ENCODE data around the gene CPM. TPM values are rescaled to one million over a fixed set of nuclear protein-coding genes. Genes with fewer than 3 reads are reported as not detected.

The CPM gene
- total RNA-seq, 1 experiment from 2014 or later: 0.96 TPM

DNA sequence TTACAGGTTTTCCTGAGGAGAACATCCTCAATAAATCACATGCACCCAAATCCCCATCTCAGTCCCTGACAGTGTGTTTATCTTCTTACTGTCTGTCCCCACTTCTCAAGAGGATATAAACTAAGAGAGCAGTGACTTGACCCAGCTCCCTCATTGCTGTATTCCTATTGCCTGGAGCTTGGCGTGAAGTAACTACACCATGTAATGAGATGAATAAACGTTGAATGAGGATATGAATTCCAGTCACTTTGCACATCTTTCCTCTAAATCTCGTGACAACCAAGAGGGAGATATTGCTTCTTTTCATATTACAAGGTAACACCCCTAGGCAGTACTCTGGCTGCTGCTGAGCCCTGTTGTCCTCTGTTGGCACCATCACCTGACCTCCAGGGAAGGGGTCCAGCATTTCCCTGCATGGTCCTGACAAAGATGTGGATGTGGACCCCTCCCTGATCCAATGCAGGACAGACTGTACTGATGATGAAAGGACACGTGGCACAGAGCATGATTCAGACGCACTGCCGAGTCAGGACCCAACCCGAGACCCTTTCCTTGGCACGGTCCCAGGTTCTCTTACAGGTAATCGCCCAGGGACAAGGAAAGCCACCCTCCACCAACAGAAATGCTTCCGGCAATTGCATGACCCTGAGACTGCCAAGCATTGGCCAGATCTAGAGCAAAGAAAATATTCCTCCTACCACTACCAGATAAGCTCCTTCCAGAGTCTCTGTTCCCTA lies 47.7 kb upstream of the CPM start:
- no peak for TF ChIP-seq KAT7 (CRISPR knock-in tag; IDR thresholded peaks at IDR 0.05; ENCODE audit: borderline replicate concordance)
- TF ChIP-seq CREM (CRISPR knock-in tag; IDR thresholded peaks at IDR 0.05): no peak
- TF ChIP-seq ZNF425 (CRISPR knock-in tag; conservative IDR thresholded peaks at IDR 0.05): no peak
- TF ChIP-seq, protein P1, sequence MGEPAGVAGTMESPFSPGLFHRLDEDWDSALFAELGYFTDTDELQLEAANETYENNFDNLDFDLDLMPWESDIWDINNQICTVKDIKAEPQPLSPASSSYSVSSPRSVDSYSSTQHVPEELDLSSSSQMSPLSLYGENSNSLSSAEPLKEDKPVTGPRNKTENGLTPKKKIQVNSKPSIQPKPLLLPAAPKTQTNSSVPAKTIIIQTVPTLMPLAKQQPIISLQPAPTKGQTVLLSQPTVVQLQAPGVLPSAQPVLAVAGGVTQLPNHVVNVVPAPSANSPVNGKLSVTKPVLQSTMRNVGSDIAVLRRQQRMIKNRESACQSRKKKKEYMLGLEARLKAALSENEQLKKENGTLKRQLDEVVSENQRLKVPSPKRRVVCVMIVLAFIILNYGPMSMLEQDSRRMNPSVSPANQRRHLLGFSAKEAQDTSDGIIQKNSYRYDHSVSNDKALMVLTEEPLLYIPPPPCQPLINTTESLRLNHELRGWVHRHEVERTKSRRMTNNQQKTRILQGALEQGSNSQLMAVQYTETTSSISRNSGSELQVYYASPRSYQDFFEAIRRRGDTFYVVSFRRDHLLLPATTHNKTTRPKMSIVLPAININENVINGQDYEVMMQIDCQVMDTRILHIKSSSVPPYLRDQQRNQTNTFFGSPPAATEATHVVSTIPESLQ (CRISPR knock-in tag; IDR thresholded peaks at IDR 0.05): no peak
- no peak for TF ChIP-seq USF2 (CRISPR knock-in tag; IDR thresholded peaks at IDR 0.05)
- no peak for TF ChIP-seq ATF1 (CRISPR knock-in tag; IDR thresholded peaks at IDR 0.05)
- TF ChIP-seq EMX1 (CRISPR knock-in tag; IDR thresholded peaks at IDR 0.05): no peak
- no peak for TF ChIP-seq JUN (CRISPR knock-in tag; IDR thresholded peaks at IDR 0.05)
- no peak for TF ChIP-seq NR1H2 (CRISPR knock-in tag; IDR thresholded peaks at IDR 0.05)
- no peak for TF ChIP-seq TP53 (CRISPR knock-in tag; IDR thresholded peaks at IDR 0.05)
- TF ChIP-seq ZNF232 (CRISPR knock-in tag; IDR thresholded peaks at IDR 0.05): no peak
- TF ChIP-seq, protein P2, sequence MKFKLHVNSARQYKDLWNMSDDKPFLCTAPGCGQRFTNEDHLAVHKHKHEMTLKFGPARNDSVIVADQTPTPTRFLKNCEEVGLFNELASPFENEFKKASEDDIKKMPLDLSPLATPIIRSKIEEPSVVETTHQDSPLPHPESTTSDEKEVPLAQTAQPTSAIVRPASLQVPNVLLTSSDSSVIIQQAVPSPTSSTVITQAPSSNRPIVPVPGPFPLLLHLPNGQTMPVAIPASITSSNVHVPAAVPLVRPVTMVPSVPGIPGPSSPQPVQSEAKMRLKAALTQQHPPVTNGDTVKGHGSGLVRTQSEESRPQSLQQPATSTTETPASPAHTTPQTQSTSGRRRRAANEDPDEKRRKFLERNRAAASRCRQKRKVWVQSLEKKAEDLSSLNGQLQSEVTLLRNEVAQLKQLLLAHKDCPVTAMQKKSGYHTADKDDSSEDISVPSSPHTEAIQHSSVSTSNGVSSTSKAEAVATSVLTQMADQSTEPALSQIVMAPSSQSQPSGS (CRISPR knock-in tag; IDR thresholded peaks at IDR 0.05; ENCODE audit: borderline replicate concordance, low read depth): no peak
- TF ChIP-seq FOXP1 (CRISPR knock-in tag; IDR thresholded peaks at IDR 0.05; ENCODE audit: borderline replicate concordance): no peak
- TF ChIP-seq, protein P3, sequence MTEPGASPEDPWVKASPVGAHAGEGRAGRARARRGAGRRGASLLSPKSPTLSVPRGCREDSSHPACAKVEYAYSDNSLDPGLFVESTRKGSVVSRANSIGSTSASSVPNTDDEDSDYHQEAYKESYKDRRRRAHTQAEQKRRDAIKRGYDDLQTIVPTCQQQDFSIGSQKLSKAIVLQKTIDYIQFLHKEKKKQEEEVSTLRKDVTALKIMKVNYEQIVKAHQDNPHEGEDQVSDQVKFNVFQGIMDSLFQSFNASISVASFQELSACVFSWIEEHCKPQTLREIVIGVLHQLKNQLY (CRISPR knock-in tag; IDR thresholded peaks at IDR 0.05): no peak
- no peak for TF ChIP-seq CDX4 (CRISPR knock-in tag; IDR thresholded peaks at IDR 0.05; ENCODE audit: borderline replicate concordance)
- TF ChIP-seq NR2C2 (CRISPR knock-in tag; IDR thresholded peaks at IDR 0.05): no peak
- TF ChIP-seq ZNF671 (CRISPR knock-in tag; IDR thresholded peaks at IDR 0.05): no peak
- TF ChIP-seq, protein P4, sequence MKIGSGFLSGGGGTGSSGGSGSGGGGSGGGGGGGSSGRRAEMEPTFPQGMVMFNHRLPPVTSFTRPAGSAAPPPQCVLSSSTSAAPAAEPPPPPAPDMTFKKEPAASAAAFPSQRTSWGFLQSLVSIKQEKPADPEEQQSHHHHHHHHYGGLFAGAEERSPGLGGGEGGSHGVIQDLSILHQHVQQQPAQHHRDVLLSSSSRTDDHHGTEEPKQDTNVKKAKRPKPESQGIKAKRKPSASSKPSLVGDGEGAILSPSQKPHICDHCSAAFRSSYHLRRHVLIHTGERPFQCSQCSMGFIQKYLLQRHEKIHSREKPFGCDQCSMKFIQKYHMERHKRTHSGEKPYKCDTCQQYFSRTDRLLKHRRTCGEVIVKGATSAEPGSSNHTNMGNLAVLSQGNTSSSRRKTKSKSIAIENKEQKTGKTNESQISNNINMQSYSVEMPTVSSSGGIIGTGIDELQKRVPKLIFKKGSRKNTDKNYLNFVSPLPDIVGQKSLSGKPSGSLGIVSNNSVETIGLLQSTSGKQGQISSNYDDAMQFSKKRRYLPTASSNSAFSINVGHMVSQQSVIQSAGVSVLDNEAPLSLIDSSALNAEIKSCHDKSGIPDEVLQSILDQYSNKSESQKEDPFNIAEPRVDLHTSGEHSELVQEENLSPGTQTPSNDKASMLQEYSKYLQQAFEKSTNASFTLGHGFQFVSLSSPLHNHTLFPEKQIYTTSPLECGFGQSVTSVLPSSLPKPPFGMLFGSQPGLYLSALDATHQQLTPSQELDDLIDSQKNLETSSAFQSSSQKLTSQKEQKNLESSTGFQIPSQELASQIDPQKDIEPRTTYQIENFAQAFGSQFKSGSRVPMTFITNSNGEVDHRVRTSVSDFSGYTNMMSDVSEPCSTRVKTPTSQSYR (CRISPR knock-in tag; IDR thresholded peaks at IDR 0.05): no peak
- no peak for TF ChIP-seq ZNF121 (CRISPR knock-in tag; IDR thresholded peaks at IDR 0.05)
- no peak for TF ChIP-seq SMAD4 (CRISPR knock-in tag; IDR thresholded peaks at IDR 0.05)

More for the DNA sequence above, 47.7 kb upstream of the CPM start:
- Mint-ChIP-seq H3K4me1 (peaks cover 12% of the 10 kb centered on the region), H3K27ac (no peak overlapping the region), H3K27me3 (ENCODE audit: low read depth) (no peaks in the 10 kb centered on the region; the same call in 1 of the 2 replicates), H3K4me3 (no peak overlapping the region), H3K36me3 (peaks cover 11% of the 10 kb centered on the region), H3K9me3 (peaks cover 22% of the 10 kb centered on the region)
- ATAC-seq (no peak), DNase-seq (ENCODE audit: low spot score) (no peak)
- CTCF ChIA-PET: no interaction called here
- POLR2A ChIA-PET: no interaction called here

All from WTC11 (cell line).